Lower leg skin (tissue), 3 donors: Measurements from ENCODE around the gene ENPP3.

ENCODE experiments used
- CTCF ChIP-seq, 3 donors: fragments of 450-650 bp; IDR thresholded peaks; one replicate each; pipeline ENCODE4 v1.5.1; 2016; ENCODE audit warnings: antibody characterized with exemption in 3 of 3, mild to moderate bottlenecking in 3 of 3, moderate library complexity in 2 of 3
- POLR2A ChIP-seq, 2 donors: fragments of 450-650 bp; IDR thresholded peaks; one replicate each; pipeline ENCODE4 v1.6.1; 2016 to 2017; ENCODE audit warnings: antibody characterized with exemption in 2 of 2, mild to moderate bottlenecking in 1 of 2, moderate library complexity in 1 of 2

GRCh38 chr6:131629651-131630050 lies 7.5 kb upstream of the ENPP3 start:
- TF ChIP-seq CTCF (IDR thresholded peaks at IDR 0.05), result no peak
- TF ChIP-seq POLR2A (IDR thresholded peaks at IDR 0.05), result no peak
